Activated CD8-positive, alpha-beta T cell treated with anti-CD3 and anti-CD28 coated beads, Interleukin-2, amount 10 ng/mL, durations not matched to agents 7 days and 5 days (primary cell): Measurements from ENCODE around the gene RAB17. TPM values are rescaled to one million over a fixed set of nuclear protein-coding genes. Genes with fewer than 3 reads are reported as not detected.

ENCODE experiments used
- ATAC-seq: fragments of 150-1000 bp; cut with Tn5 transposase; one replicate; pipeline ENCODE4 v1.10.0; 2021; ENCODE audit warnings: moderate library complexity
- CTCF ChIA-PET: fragments of 350-600 bp; sonication (Branson Sonifier 250); formaldehyde crosslinking; loops from one replicate; lab custom pipeline; 2021; ENCODE audit warnings: antibody characterized with exemption; lab: Charles Lee
- POLR2A ChIA-PET: fragments of 350-600 bp; sonication (Branson Sonifier 250); formaldehyde crosslinking; loops from one replicate; lab custom pipeline; 2021; ENCODE audit warnings: antibody characterized with exemption; lab: Charles Lee
- DNase-seq: peaks from one replicate; pipeline ENCODE4 v3.0.0-alpha.2; 2020
- H3K27ac Mint-ChIP-seq: one replicate; pipeline ENCODE4 v1.8.0; 2021; ENCODE audit warnings: mild to moderate bottlenecking, mixed read lengths
- H3K27me3 Mint-ChIP-seq: one replicate; pipeline ENCODE4 v1.8.0; 2021; ENCODE audit warnings: low read depth, mixed read lengths
- H3K36me3 Mint-ChIP-seq: one replicate; pipeline ENCODE4 v1.8.0; 2021; ENCODE audit warnings: low read depth, mixed read lengths
- H3K4me1 Mint-ChIP-seq: one replicate; pipeline ENCODE4 v1.8.0; 2021; ENCODE audit warnings: low read depth, mixed read lengths
- H3K4me3 Mint-ChIP-seq: one replicate; pipeline ENCODE4 v1.8.0; 2021; ENCODE audit warnings: mild to moderate bottlenecking, mixed read lengths
- H3K9me3 Mint-ChIP-seq: one replicate; pipeline ENCODE4 v1.8.0; 2022; ENCODE audit warnings: mixed read lengths; ENCODE audit not compliant: insufficient read depth
- total RNA-seq, 2 experiments: library from RNA; stranded (reverse); gene quantifications; one replicate each; pipeline ENCODE4 v1.2.3, GENCODE V29; 2021

Gene RAB17
- total RNA-seq, 2 experiments from 2014 or later: 0.16 to 0.61 TPM

GRCh38 chr2:237549643-237550415, 40.7 kb downstream of the RAB17 start:
- ChIA-PET POLR2A (no interaction called here), CTCF (interaction anchor here (0.9 to 1.5 kb wide), 3 partner anchors 22 to 68 kb away, joined by 3 read pairs; no protein-coding TSS in a partner anchor)

GRCh38 chr2:237549216-237549615, 41.3 kb downstream of the RAB17 start:
- no peak for ATAC-seq
- ChIA-PET CTCF (interaction anchor here (1.1 to 1.3 kb wide), 2 partner anchors 22 to 67 kb away, joined by 3 to 5 read pairs; no protein-coding TSS in a partner anchor), POLR2A (no interaction called here)
- no peak for DNase-seq
- H3K36me3 Mint-ChIP-seq: no peaks in the 10 kb centered on the region
- H3K27ac Mint-ChIP-seq: no peak overlapping the region
- H3K4me1 Mint-ChIP-seq: no peaks in the 10 kb centered on the region
- no peaks in the 10 kb centered on the region for H3K27me3 Mint-ChIP-seq
- H3K4me3 Mint-ChIP-seq: no peak overlapping the region
- peaks cover 4% of the 10 kb centered on the region for H3K9me3 Mint-ChIP-seq

More at GRCh38 chr2:237549643-237550415, 40.7 kb downstream of the RAB17 start:
- Mint-ChIP-seq H3K9me3 (peaks cover 9% of the 10 kb centered on the region), H3K4me1 (no peaks in the 10 kb centered on the region), H3K4me3 (no peak overlapping the region), H3K27ac (no peak overlapping the region), H3K27me3 (no peaks in the 10 kb centered on the region), H3K36me3 (no peaks in the 10 kb centered on the region)
- DNase-seq: no peak
- ATAC-seq: no peak

GRCh38 chr2:237547841-237548416, 42.6 kb downstream of the RAB17 start:
- Mint-ChIP-seq H3K4me1 (no peaks in the 10 kb centered on the region), H3K27me3 (no peaks in the 10 kb centered on the region), H3K9me3 (no peaks in the 10 kb centered on the region), H3K27ac (no peak overlapping the region), H3K36me3 (no peaks in the 10 kb centered on the region), H3K4me3 (no peak overlapping the region)
- DNase-seq (no peak), ATAC-seq (no peak)
- ChIA-PET POLR2A (no interaction called here), CTCF (no interaction called here)

GRCh38 chr2:237546876-237547395, 43.6 kb downstream of the RAB17 start:
- CTCF ChIA-PET: no interaction called here
- H3K4me3 Mint-ChIP-seq: no peak overlapping the region
- ATAC-seq: no peak
- no peaks in the 10 kb centered on the region for H3K36me3 Mint-ChIP-seq
- DNase-seq: no peak
- no peaks in the 10 kb centered on the region for H3K27me3 Mint-ChIP-seq
- no peak overlapping the region for H3K27ac Mint-ChIP-seq
- POLR2A ChIA-PET: no interaction called here
- no peaks in the 10 kb centered on the region for H3K4me1 Mint-ChIP-seq
- no peaks in the 10 kb centered on the region for H3K9me3 Mint-ChIP-seq

GRCh38 chr2:237546040-237546875, 44.3 kb downstream of the RAB17 start:
- POLR2A ChIA-PET: no interaction called here
- no peaks in the 10 kb centered on the region for H3K27me3 Mint-ChIP-seq
- CTCF ChIA-PET: no interaction called here
- H3K36me3 Mint-ChIP-seq: no peaks in the 10 kb centered on the region
- H3K9me3 Mint-ChIP-seq: no peaks in the 10 kb centered on the region
- no peaks in the 10 kb centered on the region for H3K4me1 Mint-ChIP-seq
- ATAC-seq (no peak), DNase-seq (no peak)
- no peak overlapping the region for H3K4me3 Mint-ChIP-seq
- H3K27ac Mint-ChIP-seq: no peak overlapping the region

GRCh38 chr2:237542001-237542704, 48.4 kb downstream of the RAB17 start:
- Mint-ChIP-seq H3K4me3 (no peak overlapping the region), H3K36me3 (no peaks in the 10 kb centered on the region), H3K4me1 (no peaks in the 10 kb centered on the region), H3K27me3 (no peaks in the 10 kb centered on the region), H3K27ac (no peak overlapping the region), H3K9me3 (no peaks in the 10 kb centered on the region)
- ATAC-seq (no peak), DNase-seq (no peak)
- CTCF ChIA-PET: interaction anchor here (0.7 to 1.2 kb wide), 2 partner anchors 30 to 1085 kb away, joined by 3 read pairs; no protein-coding TSS in a partner anchor
- POLR2A ChIA-PET: no interaction called here

GRCh38 chr2:237541243-237541642, 49.3 kb downstream of the RAB17 start:
- ChIA-PET POLR2A (interaction anchor here (0.5 kb wide), 1 partner anchor 416 kb away, joined by 3 read pairs; no protein-coding TSS in a partner anchor), CTCF (interaction anchor here (0.7 to 1.2 kb wide), 2 partner anchors 31 to 1084 kb away, joined by 3 read pairs; no protein-coding TSS in a partner anchor)
- DNase-seq (no peak), ATAC-seq (no peak)
- no peak overlapping the region for H3K27ac Mint-ChIP-seq
- no peaks in the 10 kb centered on the region for H3K9me3 Mint-ChIP-seq
- H3K4me3 Mint-ChIP-seq: no peak overlapping the region
- H3K27me3 Mint-ChIP-seq: no peaks in the 10 kb centered on the region
- H3K36me3 Mint-ChIP-seq: no peaks in the 10 kb centered on the region
- no peaks in the 10 kb centered on the region for H3K4me1 Mint-ChIP-seq

- DNase-seq (no peak), ATAC-seq (no peak)
- Mint-ChIP-seq H3K27ac (no peak overlapping the region), H3K27me3 (no peaks in the 10 kb centered on the region), H3K4me3 (no peak overlapping the region), H3K4me1 (no peaks in the 10 kb centered on the region), H3K36me3 (no peaks in the 10 kb centered on the region), H3K9me3 (no peaks in the 10 kb centered on the region)
- CTCF ChIA-PET: interaction anchor here (1.2 kb wide), 1 partner anchor 31 kb away, joined by 3 read pairs; no protein-coding TSS in a partner anchor
- POLR2A ChIA-PET: interaction anchor here (0.5 kb wide), 1 partner anchor 417 kb away, joined by 3 read pairs; no protein-coding TSS in a partner anchor
These were observed 49.7 kb downstream of the RAB17 start for GRCh38 chr2:237540823-237541222.

GRCh38 chr2:237540223-237540775, 50.2 kb downstream of the RAB17 start:
- Mint-ChIP-seq H3K9me3 (no peaks in the 10 kb centered on the region), H3K4me1 (no peaks in the 10 kb centered on the region), H3K27ac (no peak overlapping the region), H3K36me3 (no peaks in the 10 kb centered on the region), H3K27me3 (no peaks in the 10 kb centered on the region), H3K4me3 (no peak overlapping the region)
- no peak for DNase-seq
- ChIA-PET CTCF (no interaction called here), POLR2A (no interaction called here)
- no peak for ATAC-seq

GRCh38 chr2:237539681-237540080, 50.9 kb downstream of the RAB17 start:
- no peak for DNase-seq
- CTCF ChIA-PET: no interaction called here
- Mint-ChIP-seq H3K9me3 (no peaks in the 10 kb centered on the region), H3K4me3 (no peak overlapping the region), H3K4me1 (no peaks in the 10 kb centered on the region), H3K27ac (no peak overlapping the region), H3K27me3 (no peaks in the 10 kb centered on the region), H3K36me3 (no peaks in the 10 kb centered on the region)
- ATAC-seq: no peak
- POLR2A ChIA-PET: no interaction called here

- no peaks in the 10 kb centered on the region for H3K36me3 Mint-ChIP-seq
- H3K9me3 Mint-ChIP-seq: no peaks in the 10 kb centered on the region
- DNase-seq: no peak
- CTCF ChIA-PET: interaction anchor here (1.3 kb wide), 1 partner anchor 27 kb away, joined by 4 read pairs; no protein-coding TSS in a partner anchor
- POLR2A ChIA-PET: no interaction called here
- no peak overlapping the region for H3K4me3 Mint-ChIP-seq
- no peaks in the 10 kb centered on the region for H3K4me1 Mint-ChIP-seq
- H3K27ac Mint-ChIP-seq: no peak overlapping the region
- ATAC-seq: no peak
- H3K27me3 Mint-ChIP-seq: no peaks in the 10 kb centered on the region
These were observed 51.6 kb downstream of the RAB17 start for GRCh38 chr2:237538901-237539300.
